ENCODE results near the gene NIN. TPM values are rescaled to one million over a fixed set of nuclear protein-coding genes. Genes with fewer than 3 reads are reported as not detected.

The NIN gene
- total and polyA plus RNA-seq, 10 donors, result 11.8 to 139 (median 94.4) TPM

GRCh38 chr14:50786751-50787464 lies 44.1 kb downstream of the NIN start:
- no peak for DNase-seq
- peaks cover 30 to 90% (median 67%) of the 10 kb centered on the region in 6 donors for H3K4me1 ChIP-seq
- peak overlapping the region in 7 of 8 donors; percentile 3 to 85 (median 68) for H3K27ac ChIP-seq
- intact Hi-C loops (cut with DNase I; ENCODE audit: low total_unique reads), result loop anchor here (10.0 kb wide), 1 partner anchor 68 kb away; no protein-coding TSS in a partner anchor
- WGBS, 5 donors, result 37 to 48% (median 41%) methylated on average over 3 of the region's 3 CpGs
- H3K36me3 ChIP-seq, result peaks cover 0 to 69% (median 5%) of the 10 kb centered on the region in 6 donors
- H3K4me3 ChIP-seq, result no peak overlapping the region
- no peaks in the 10 kb centered on the region for H3K9me3 ChIP-seq
- TF ChIP-seq POLR2A (IDR thresholded peaks at IDR 0.05), result no peak
- no peak for TF ChIP-seq CTCF (IDR thresholded peaks at IDR 0.05 in 8 of 11, conservative IDR thresholded peaks at IDR 0.05 in 3 of 11)
- TF ChIP-seq POLR2AphosphoS5 (IDR thresholded peaks at IDR 0.05), result no peak
- H3K27me3 ChIP-seq (replicated peaks in 1 of 7), result no peaks in the 10 kb centered on the region

DNA sequence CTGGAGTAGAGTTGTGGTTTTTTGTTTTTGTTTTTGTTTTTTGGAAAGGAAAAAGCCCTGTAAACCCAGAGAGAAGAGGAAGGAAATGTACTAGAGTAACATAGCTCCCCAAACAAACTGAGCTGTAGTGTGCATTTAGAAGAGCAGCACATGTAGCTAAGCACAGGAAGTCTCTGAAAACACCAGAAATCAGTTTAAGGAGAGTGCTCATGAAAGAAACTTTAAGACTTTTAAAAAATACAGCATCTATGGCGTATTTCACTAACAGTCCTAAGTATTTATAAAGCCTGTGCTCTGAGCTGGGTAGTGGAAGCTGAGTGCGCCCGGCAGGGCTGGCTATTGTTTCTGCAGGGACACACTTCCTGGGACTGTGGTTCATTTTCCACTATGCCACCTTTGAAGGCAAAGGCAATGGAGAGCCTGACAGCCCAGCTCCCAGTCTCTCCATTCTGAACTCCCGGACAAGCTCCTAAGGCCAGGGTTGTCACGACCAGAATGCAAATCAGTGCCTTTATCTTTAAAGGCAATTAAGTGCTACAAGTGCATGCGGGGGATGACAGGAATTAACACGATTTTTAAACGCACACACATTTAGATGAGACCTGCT lies 45.4 kb downstream of the NIN start:
- no peaks in the 10 kb centered on the region for H3K27me3 ChIP-seq (replicated peaks in 1 of 7)
- TF ChIP-seq POLR2AphosphoS5 (IDR thresholded peaks at IDR 0.05), result no peak
- TF ChIP-seq CTCF (IDR thresholded peaks at IDR 0.05 in 8 of 11, conservative IDR thresholded peaks at IDR 0.05 in 3 of 11), result no peak
- TF ChIP-seq POLR2A (IDR thresholded peaks at IDR 0.05), result no peak
- H3K9me3 ChIP-seq, result no peaks in the 10 kb centered on the region
- H3K4me3 ChIP-seq, result peak overlapping the region in 1 of 8 donors; percentile 33
- H3K27ac ChIP-seq, result peak overlapping the region; percentile 28 to 85 (median 62)
- DNase-seq, result no peak
- peaks cover 0 to 57% (median 4%) of the 10 kb centered on the region in 6 donors for H3K36me3 ChIP-seq
- intact Hi-C loops (cut with DNase I; ENCODE audit: low total_unique reads), result loop anchor here (10.0 kb wide), 1 partner anchor 69 kb away; no protein-coding TSS in a partner anchor
- 27 to 45% (median 37%) methylated on average over 7 to 8 of the region's 8 CpGs for WGBS, 5 donors
- peaks cover 21 to 85% (median 54%) of the 10 kb centered on the region in 6 donors for H3K4me1 ChIP-seq

GRCh38 chr14:50784683-50785456 lies 46.1 kb downstream of the NIN start:
- Histone ChIP-seq H3K27ac (peak overlapping the region; percentile 28 to 85 (median 62)), H3K4me3 (peak overlapping the region in 1 of 8 donors; percentile 33), H3K9me3 (no peaks in the 10 kb centered on the region), H3K27me3 (replicated peaks in 1 of 7) (no peaks in the 10 kb centered on the region), H3K4me1 (peaks cover 16 to 85% (median 48%) of the 10 kb centered on the region in 6 donors), H3K36me3 (peaks cover 0 to 57% (median 2%) of the 10 kb centered on the region in 6 donors)
- TF ChIP-seq CTCF (IDR thresholded peaks at IDR 0.05 in 8 of 11, conservative IDR thresholded peaks at IDR 0.05 in 3 of 11), result no peak
- TF ChIP-seq POLR2AphosphoS5 (IDR thresholded peaks at IDR 0.05), result peak in 1 of 3 donors; percentile 50
- no peak for TF ChIP-seq POLR2A (IDR thresholded peaks at IDR 0.05)
- intact Hi-C loops (cut with DNase I; ENCODE audit: low total_unique reads), result loop anchor here (10.0 kb wide), 1 partner anchor 70 kb away; no protein-coding TSS in a partner anchor
- 58 to 66% (median 63%) methylated on average over 14 to 16 of the region's 16 CpGs for WGBS, 5 donors
- DNase-seq, result peak; percentile 80
